Aorta (tissue), 5 donors: ENCODE data around the gene ESF1. TPM values are rescaled to one million over a fixed set of nuclear protein-coding genes. Genes with fewer than 3 reads are reported as not detected.
A peak's percentile ranks its signal among the peaks of the same experiment; 100 is the strongest.

Experiments used
- ATAC-seq: fragments of 200-7000 bp; cut with Tn5 transposase; one replicate; pipeline ENCODE4 v1.9.1; 2022; ENCODE audit warnings: moderate library complexity; ENCODE audit not compliant: low FRiP score
- DNase-seq, 2 donors: peaks; one replicate each; pipeline ENCODE4 v3.0.0-alpha.2; 2020
- H3K27ac ChIP-seq, 2 donors: one replicate each; pipeline ENCODE4 v1.5.1; 2013; ENCODE audit warnings: low read length in 2 of 2, mild to moderate bottlenecking in 2 of 2, moderate library complexity in 2 of 2, control low read depth in 1 of 2, inconsistent platforms in 1 of 2, low read depth in 1 of 2
- H3K27me3 ChIP-seq, 2 donors: one replicate each; pipeline ENCODE4 v1.6.1; 2013; ENCODE audit warnings: control low read depth in 1 of 2, low read length in 1 of 2, mild to moderate bottlenecking in 1 of 2, moderate library complexity in 1 of 2; ENCODE audit not compliant: insufficient read depth in 2 of 2, control insufficient read depth in 1 of 2
- H3K36me3 ChIP-seq, 2 donors: one replicate each; pipeline ENCODE4 v1.6.1; 2013; ENCODE audit warnings: control low read depth in 1 of 2, low read length in 1 of 2, mild to moderate bottlenecking in 1 of 2; ENCODE audit not compliant: insufficient read depth in 2 of 2, control insufficient read depth in 1 of 2
- H3K4me1 ChIP-seq, 2 donors: one replicate each; pipeline ENCODE4 v1.6.1; 2013; ENCODE audit warnings: low read length in 2 of 2, control low read depth in 1 of 2, mild to moderate bottlenecking in 1 of 2, moderate library complexity in 1 of 2; ENCODE audit not compliant: insufficient read depth in 2 of 2, control insufficient read depth in 1 of 2
- H3K4me3 ChIP-seq, 2 donors: one replicate each; pipeline ENCODE4 v1.5.1; 2013; ENCODE audit warnings: low read length in 2 of 2, control low read depth in 1 of 2, mild to moderate bottlenecking in 1 of 2
- H3K9me3 ChIP-seq: one replicate; pipeline ENCODE4 v1.6.1; 2013; ENCODE audit warnings: mild to moderate bottlenecking, low read length; ENCODE audit not compliant: control insufficient read depth
- WGBS, 2 donors: extraction: QIAGEN DNeasy Blood & Tissue Kit; methylation state at CpG; one replicate each; pipeline ENCODE4 v1.1.7; 2013; 5-methylcytosine and 5-hydroxymethylcytosine counted together
- intact Hi-C, 2 donors: fragments of 100-400 bp; cut with DNase I; formaldehyde crosslinking; loops; one replicate each; pipeline versions ENCODE4 v1.14.2 to v1.15.0; 2022
- polyA plus RNA-seq, 2 donors: library from polyadenylated mRNA; stranded (reverse); fragments of 200-250 nt; gene quantifications; one replicate each; pipeline ENCODE4 v1.2.3, GENCODE V29; 2013
- total RNA-seq, 2 donors: library from RNA; stranded (reverse); fragmentation: NEBNext Ultra II Directional; extraction: Animal tissue kit (Norgen Biotek cat#: 25700); gene quantifications; one replicate each; pipeline ENCODE4 v1.2.1, GENCODE V29; 2021
- donor health status: healthy with polysubstance abuse.
- donor health status: Bipolar disorder and iron deficiency.
- donor health status: DM: no; HTN: no; CAD: no.
- donor health status: DM: no; HTN: no; CAD: no.
- donor health status: DM: yes; HTN: yes; CAD: no.

The ESF1 gene
- total and polyA plus RNA-seq, 4 donors, result 6.8 to 18.2 (median 14.3) TPM

GRCh38 chr20:13708234-13708633 is 76.5 kb downstream of the ESF1 start:
- Histone ChIP-seq H3K27ac (no peak overlapping the region), H3K4me3 (no peak overlapping the region), H3K27me3 (no peaks in the 10 kb centered on the region), H3K4me1 (no peaks in the 10 kb centered on the region), H3K9me3 (peaks cover 1% of the 10 kb centered on the region), H3K36me3 (no peaks in the 10 kb centered on the region)
- intact Hi-C loops, result no loop called here
- DNase-seq, result no peak
- ATAC-seq, result no peak
- 82 to 87% methylated on average over 1 of the region's 1 CpG for WGBS, 2 donors

DNA sequence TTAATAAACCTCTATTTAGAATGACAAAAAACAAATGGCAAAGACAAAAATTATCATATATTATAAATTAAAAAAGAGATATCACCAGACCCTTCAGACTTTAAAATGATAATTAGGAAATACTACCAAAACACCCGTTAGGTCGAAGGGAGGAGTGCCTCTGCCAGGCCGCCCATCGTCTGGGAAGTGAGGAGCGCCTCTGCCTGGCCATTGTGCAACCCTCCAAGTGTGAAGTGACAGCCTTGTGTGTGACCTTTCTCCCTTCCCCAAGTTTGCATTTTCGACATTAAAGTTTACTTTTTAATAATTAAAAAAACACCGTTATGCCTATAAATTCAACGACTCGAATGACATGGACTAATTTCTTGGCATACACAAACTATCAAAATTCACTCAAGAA is 81.5 kb downstream of the ESF1 start:
- ATAC-seq (no peak), DNase-seq (no peak)
- Histone ChIP-seq H3K4me3 (no peak overlapping the region), H3K36me3 (no peaks in the 10 kb centered on the region), H3K27me3 (no peaks in the 10 kb centered on the region), H3K27ac (no peak overlapping the region), H3K4me1 (peaks cover 0 to 2% of the 10 kb centered on the region in 2 donors), H3K9me3 (no peaks in the 10 kb centered on the region)
- 82 to 85% methylated on average over 9 of the region's 9 CpGs for WGBS, 2 donors
- intact Hi-C loops, result loop anchor here (5.0 kb wide), 2 partner anchors 34 to 39 kb away; no protein-coding TSS in a partner anchor

- Histone ChIP-seq H3K4me1 (peaks cover 0 to 2% of the 10 kb centered on the region in 2 donors), H3K9me3 (no peaks in the 10 kb centered on the region), H3K27ac (peak overlapping the region; percentile 71 to 87), H3K27me3 (no peaks in the 10 kb centered on the region), H3K36me3 (no peaks in the 10 kb centered on the region), H3K4me3 (no peak overlapping the region)
- ATAC-seq (no peak), DNase-seq (no peak)
- intact Hi-C loops, result loop anchor here (5.0 kb wide), 2 partner anchors 36 to 41 kb away; no protein-coding TSS in a partner anchor
These were observed 83.2 kb downstream of the ESF1 start for GRCh38 chr20:13701486-13701885.

- peak; percentile 83 for ATAC-seq
- DNase-seq, result no peak
- no peaks in the 10 kb centered on the region for H3K9me3 ChIP-seq
- H3K4me1 ChIP-seq, result peaks cover 0 to 2% of the 10 kb centered on the region in 2 donors
- intact Hi-C loops, result loop anchor here (5.0 kb wide), 2 partner anchors 37 to 42 kb away; no protein-coding TSS in a partner anchor
- H3K27me3 ChIP-seq, result no peaks in the 10 kb centered on the region
- no peaks in the 10 kb centered on the region for H3K36me3 ChIP-seq
- peak overlapping the region in 1 of 2 donors; percentile 33 for H3K27ac ChIP-seq
- no peak overlapping the region for H3K4me3 ChIP-seq
These were observed 84.0 kb downstream of the ESF1 start for GRCh38 chr20:13700761-13701160.

DNA sequence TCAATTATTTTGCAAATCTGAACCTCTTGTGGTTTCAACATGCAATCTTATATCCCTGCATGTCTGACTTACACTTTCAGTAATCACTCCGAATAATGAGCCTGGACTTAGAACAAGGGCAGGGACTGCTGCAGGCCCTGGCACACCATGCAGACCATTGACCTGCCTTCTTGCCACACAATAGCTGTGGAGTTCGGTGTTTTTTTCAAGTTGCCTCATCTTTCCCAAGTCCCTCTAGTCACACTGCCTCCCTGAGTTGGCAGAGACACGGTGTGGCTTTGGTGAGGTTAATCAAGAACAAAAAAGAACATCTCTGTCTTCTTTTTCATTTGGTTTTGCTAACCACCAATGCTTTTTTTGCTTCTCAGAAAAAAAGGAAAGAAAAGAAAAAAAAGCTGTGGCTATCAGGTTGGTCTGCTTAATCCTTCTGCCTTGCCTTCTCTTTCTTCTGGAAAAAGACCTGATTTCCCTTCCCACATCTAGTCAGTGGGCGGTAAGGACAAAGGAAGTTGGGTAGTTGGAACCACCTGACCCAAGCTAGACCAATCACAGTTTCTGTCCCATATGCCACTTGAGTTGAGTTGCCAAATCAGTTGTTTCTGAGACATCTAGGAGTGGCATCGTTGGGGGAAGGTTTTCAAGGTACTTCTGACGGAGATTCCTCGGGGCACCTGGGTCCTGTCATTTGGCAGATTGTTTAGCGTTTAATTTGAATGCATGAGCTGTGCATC is 90.1 kb downstream of the ESF1 start:
- DNase-seq, result no peak
- no peaks in the 10 kb centered on the region for H3K36me3 ChIP-seq
- H3K27ac ChIP-seq, result no peak overlapping the region
- no peak for ATAC-seq
- WGBS, 2 donors, result 93% methylated on average over 8 of the region's 8 CpGs
- H3K4me3 ChIP-seq, result no peak overlapping the region
- H3K27me3 ChIP-seq, result no peaks in the 10 kb centered on the region
- no peaks in the 10 kb centered on the region for H3K9me3 ChIP-seq
- H3K4me1 ChIP-seq, result peaks cover 0 to 5% of the 10 kb centered on the region in 2 donors
- intact Hi-C loops, result no loop called here

DNA sequence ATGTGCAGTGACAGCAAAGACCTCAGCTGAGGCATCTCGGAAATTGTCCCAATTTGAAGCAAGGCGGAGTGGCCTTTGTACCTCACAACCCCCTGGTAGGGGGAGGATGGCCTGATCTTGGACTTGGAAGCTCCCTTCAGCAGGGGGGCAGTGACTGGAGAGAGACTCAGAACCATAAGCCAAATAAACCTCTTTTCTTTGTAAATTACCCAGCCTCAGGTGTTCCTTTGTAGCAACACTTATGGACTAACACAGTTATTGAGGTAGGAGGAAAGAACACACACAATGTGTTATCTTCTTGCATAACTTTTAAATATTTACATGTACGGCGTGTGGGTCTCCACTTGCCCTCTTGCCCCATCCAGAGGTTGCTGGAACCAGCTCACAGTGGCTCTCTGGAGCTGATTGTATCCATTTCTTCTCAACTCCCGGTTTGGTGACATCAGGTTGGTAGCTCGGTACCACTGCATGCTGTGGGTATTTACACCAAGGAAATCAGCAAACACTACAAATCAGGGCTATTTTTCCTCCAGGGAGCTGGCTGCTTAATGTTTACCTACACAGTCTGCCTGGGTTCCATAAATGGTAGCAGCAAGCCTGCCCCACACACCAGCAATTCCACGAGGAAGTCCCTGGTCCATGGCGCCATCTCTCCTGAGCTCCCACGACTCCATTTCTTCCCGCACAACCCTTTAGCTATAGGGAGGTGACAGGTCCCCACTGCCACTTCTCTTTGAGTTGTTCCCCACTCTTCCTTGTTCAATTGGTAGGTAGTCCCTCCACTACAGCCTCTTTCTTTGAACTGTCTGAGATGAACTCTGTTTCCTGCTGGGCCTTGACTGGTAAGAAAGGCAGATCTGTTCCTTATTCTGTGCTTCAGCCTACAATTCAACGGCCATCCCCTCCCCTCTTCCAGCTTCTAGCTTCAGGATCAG is 91.7 kb downstream of the ESF1 start:
- Histone ChIP-seq H3K4me3 (no peak overlapping the region), H3K27me3 (no peaks in the 10 kb centered on the region), H3K36me3 (no peaks in the 10 kb centered on the region), H3K4me1 (peaks cover 0 to 5% of the 10 kb centered on the region in 2 donors), H3K27ac (no peak overlapping the region), H3K9me3 (no peaks in the 10 kb centered on the region)
- DNase-seq (no peak), ATAC-seq (no peak)
- intact Hi-C loops, result no loop called here
- 94 to 96% methylated on average over 11 of the region's 11 CpGs for WGBS, 2 donors

- H3K4me1 ChIP-seq, result peaks cover 0 to 5% of the 10 kb centered on the region in 2 donors
- H3K27ac ChIP-seq, result peak overlapping the region in 1 of 2 donors; percentile 42
- ATAC-seq (no peak), DNase-seq (no peak)
- no peaks in the 10 kb centered on the region for H3K36me3 ChIP-seq
- no peaks in the 10 kb centered on the region for H3K9me3 ChIP-seq
- intact Hi-C loops, result no loop called here
- WGBS, 2 donors, result 44 to 46% methylated on average over 1 of the region's 1 CpG
- no peak overlapping the region for H3K4me3 ChIP-seq
- no peaks in the 10 kb centered on the region for H3K27me3 ChIP-seq
These were observed 93.8 kb downstream of the ESF1 start for GRCh38 chr20:13690943-13691342.

GRCh38 chr20:13687815-13688214 is 96.9 kb downstream of the ESF1 start:
- H3K4me1 ChIP-seq, result peaks cover 0 to 5% of the 10 kb centered on the region in 2 donors
- no peaks in the 10 kb centered on the region for H3K9me3 ChIP-seq
- H3K4me3 ChIP-seq, result no peak overlapping the region
- H3K36me3 ChIP-seq, result no peaks in the 10 kb centered on the region
- H3K27me3 ChIP-seq, result no peaks in the 10 kb centered on the region
- DNase-seq (no peak), ATAC-seq (no peak)
- 5 to 7% methylated on average over 3 of the region's 3 CpGs for WGBS, 2 donors
- peak overlapping the region in 1 of 2 donors; percentile 49 for H3K27ac ChIP-seq
- intact Hi-C loops, result loop anchor here in 1 of 2 donors (5.0 kb wide), 1 partner anchor 54 kb away; no protein-coding TSS in a partner anchor
